DND-41 (cell line): ENCODE results near the gene OR6C68.

Source experiments
- CTCF ChIP-seq: IDR thresholded peaks from 2 replicates; pipeline ENCODE4 v1.5.1; 2012; ENCODE audit warnings: borderline replicate concordance, low read length, moderate library complexity, mild to moderate bottlenecking; ENCODE audit not compliant: poor library complexity, severe bottlenecking; ENCODE audit errors: extremely low read depth
- EZH2 ChIP-seq: IDR thresholded peaks from 3 replicates; pipeline ENCODE4 v1.6.1; 2012; ENCODE audit warnings: borderline replicate concordance, low read depth, mild to moderate bottlenecking, moderate library complexity, low read length, inconsistent platforms; ENCODE audit not compliant: severe bottlenecking

DNA sequence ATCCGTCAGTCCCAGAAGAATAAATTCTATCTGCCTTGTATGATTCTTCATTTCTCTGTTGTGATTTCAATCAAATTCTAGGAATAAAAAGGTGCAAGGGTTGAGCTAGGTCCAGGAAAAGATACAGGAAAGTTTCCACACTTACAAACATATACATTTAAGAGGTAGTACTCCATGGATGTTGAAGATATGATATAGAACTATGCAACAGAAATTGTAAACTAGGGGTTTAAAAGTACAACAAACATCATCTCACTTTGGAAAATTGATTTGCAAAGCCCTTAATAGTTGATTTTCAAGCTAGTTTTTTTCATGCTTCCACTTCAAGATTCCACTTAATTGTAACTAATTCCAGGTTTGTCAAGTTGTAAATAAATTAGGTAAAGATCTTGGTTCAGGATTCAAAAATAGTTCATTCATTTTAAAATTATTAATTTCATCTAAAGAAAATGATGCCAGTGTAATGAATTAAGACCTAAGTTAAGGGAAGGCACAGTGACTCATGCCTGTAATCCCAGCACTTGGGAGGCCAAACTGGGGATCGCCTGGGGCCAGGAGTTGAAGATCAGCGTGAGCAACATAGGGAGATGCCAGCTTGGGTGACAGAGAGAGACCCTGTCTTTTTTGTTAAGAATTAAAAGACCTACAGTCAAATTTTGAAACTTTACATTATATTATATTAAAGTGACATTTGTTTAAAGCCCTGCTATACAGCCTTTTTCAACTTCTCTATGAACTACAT is 21.9 kb upstream of the OR6C68 start, which contains the start of gene OR6C70:
- TF ChIP-seq CTCF (no peak), EZH2 (no peak)
